Progenitor cell of endocrine pancreas (in vitro differentiated cells): ENCODE data around the gene SLC49A3. TPM values are rescaled to one million over a fixed set of nuclear protein-coding genes. Genes with fewer than 3 reads are reported as not detected.
"Not testable (repeated sequence)": the region's sequence is repeated elsewhere in the genome, so short reads cannot be mapped to it uniquely, and the experiment has no call there.

Experiments
- DNase-seq: peaks from one replicate; pipeline ENCODE4 v3.0.0; 2021; ENCODE audit warnings: low spot score; ENCODE audit not compliant: unreplicated experiment
- H3K27ac Mint-ChIP-seq: 2 replicates; pipeline ENCODE4 v1.8.0; 2021; ENCODE audit warnings: mild to moderate bottlenecking, moderate library complexity, mixed read lengths
- H3K27me3 Mint-ChIP-seq: 2 replicates; pipeline ENCODE4 v1.8.0; 2021; ENCODE audit warnings: mixed read lengths
- H3K36me3 Mint-ChIP-seq: 2 replicates; pipeline ENCODE4 v1.8.0; 2022; ENCODE audit warnings: mixed read lengths; ENCODE audit not compliant: insufficient read depth
- H3K4me1 Mint-ChIP-seq: 2 replicates; pipeline ENCODE4 v1.8.0; 2021; ENCODE audit warnings: low read depth, mixed read lengths
- H3K4me3 Mint-ChIP-seq: 2 replicates; pipeline ENCODE4 v1.8.0; 2021; ENCODE audit warnings: low read depth, mild to moderate bottlenecking, moderate library complexity, mixed read lengths
- H3K9me3 Mint-ChIP-seq: 2 replicates; pipeline ENCODE4 v1.8.0; 2021; ENCODE audit warnings: low read depth, mixed read lengths
- CTCF ChIP-seq: fragments of 200-600 bp; sonication (generic); IDR thresholded peaks from one replicate; pipeline ENCODE4 v1.5.0; 2021; ENCODE audit warnings: antibody characterized with exemption, mild to moderate bottlenecking; ENCODE audit not compliant: unreplicated experiment
- total RNA-seq: library from RNA; stranded (reverse); gene quantifications from 2 replicates; pipeline ENCODE4 v1.2.1, GENCODE V29; 2021

The SLC49A3 gene
- total RNA-seq, 1 donor from 2014 or later = 13.1 TPM

GRCh38 chr4:649751-650310, 39.1 kb downstream of the SLC49A3 start:
- Mint-ChIP-seq H3K9me3 (no peaks in the 10 kb centered on the region), H3K27ac (no peak overlapping the region), H3K27me3 (peaks cover 20% of the 10 kb centered on the region), H3K36me3 (no peaks in the 10 kb centered on the region), H3K4me3 (no peak overlapping the region), H3K4me1 (peaks cover 10% of the 10 kb centered on the region)
- no peak for TF ChIP-seq CTCF
- no peak for DNase-seq

- H3K36me3 Mint-ChIP-seq = no peaks in the 10 kb centered on the region
- DNase-seq = no peak
- H3K27ac Mint-ChIP-seq = no peak overlapping the region
- no peaks in the 10 kb centered on the region for H3K9me3 Mint-ChIP-seq
- H3K4me3 Mint-ChIP-seq = no peak overlapping the region
- no peak for TF ChIP-seq CTCF
- H3K27me3 Mint-ChIP-seq = peaks cover 21% of the 10 kb centered on the region
- H3K4me1 Mint-ChIP-seq = peaks cover 10% of the 10 kb centered on the region
Observed at GRCh38 chr4:649293-649625, 39.7 kb downstream of the SLC49A3 start.

- TF ChIP-seq CTCF = no peak
- Mint-ChIP-seq H3K4me3 (no peak overlapping the region), H3K36me3 (no peaks in the 10 kb centered on the region), H3K4me1 (peaks cover 10% of the 10 kb centered on the region), H3K27me3 (peaks cover 21% of the 10 kb centered on the region), H3K27ac (peak overlapping the region; percentile 79), H3K9me3 (no peaks in the 10 kb centered on the region)
- no peak for DNase-seq
Observed at GRCh38 chr4:648579-649292, 40.2 kb downstream of the SLC49A3 start.

- H3K4me1 Mint-ChIP-seq = peaks cover 10% of the 10 kb centered on the region
- TF ChIP-seq CTCF = no peak
- H3K36me3 Mint-ChIP-seq = no peaks in the 10 kb centered on the region
- no peak for DNase-seq
- no peaks in the 10 kb centered on the region for H3K9me3 Mint-ChIP-seq
- no peak overlapping the region for H3K27ac Mint-ChIP-seq
- no peak overlapping the region for H3K4me3 Mint-ChIP-seq
- H3K27me3 Mint-ChIP-seq = peaks cover 21% of the 10 kb centered on the region
Observed at GRCh38 chr4:647481-647880, 41.5 kb downstream of the SLC49A3 start.

- no peak for TF ChIP-seq CTCF
- Mint-ChIP-seq H3K36me3 (no peaks in the 10 kb centered on the region), H3K27ac (no peak overlapping the region), H3K4me3 (no peak overlapping the region), H3K4me1 (peaks cover 9% of the 10 kb centered on the region), H3K27me3 (peaks cover 15% of the 10 kb centered on the region), H3K9me3 (no peaks in the 10 kb centered on the region)
- no peak for DNase-seq
Observed at GRCh38 chr4:646460-646859, 42.5 kb downstream of the SLC49A3 start.

- H3K4me1 Mint-ChIP-seq, H3K9me3 Mint-ChIP-seq, DNase-seq, H3K27ac Mint-ChIP-seq, H3K36me3 Mint-ChIP-seq, H3K4me3 Mint-ChIP-seq: not testable (repeated sequence)
- H3K27me3 Mint-ChIP-seq = peaks cover 22% of the 10 kb centered on the region
Observed at GRCh38 chr4:642366-642765, 46.6 kb downstream of the SLC49A3 start.
